ENCODE results near the gene EBI3. TPM values are rescaled to one million over a fixed set of nuclear protein-coding genes. Genes with fewer than 3 reads are reported as not detected.

The EBI3 gene
- total and polyA plus RNA-seq, 12 donors = 0.44 to 18.0 (median 6.2) TPM

DNA sequence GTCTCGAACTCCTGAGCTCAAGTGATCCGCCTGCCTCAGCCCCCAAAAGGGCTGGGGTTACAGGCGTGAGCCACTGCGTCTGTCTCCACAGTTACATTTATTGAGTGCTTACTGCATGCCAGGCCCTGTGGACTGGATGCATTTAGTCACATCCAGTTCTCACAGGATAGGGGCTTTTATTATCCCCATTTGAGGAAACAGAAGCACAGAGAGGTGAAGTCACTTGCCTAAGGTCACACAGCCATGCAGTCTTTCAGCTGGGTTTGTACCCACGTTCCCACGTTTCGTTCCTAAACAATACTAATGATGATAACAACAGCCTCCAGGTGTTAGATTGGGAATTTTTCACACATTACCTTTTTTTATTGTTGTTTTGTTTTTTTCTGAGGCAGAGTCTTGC is 9.1 kb upstream of the EBI3 start:
- Histone ChIP-seq H3K4me1 (replicated peaks in 1 of 2) (no peaks in the 10 kb centered on the region), H3K9me3 (replicated peaks in 1 of 3) (no peaks in the 10 kb centered on the region), H3K36me3 (replicated peaks in 1 of 2) (no peaks in the 10 kb centered on the region), H3K4me3 (no peak overlapping the region), H3K27me3 (no peaks in the 10 kb centered on the region), H3K27ac (no peak overlapping the region)
- intact Hi-C loops (cut with DNase I) = no loop called here
- WGBS, 4 donors = 86 to 97% (median 93%) methylated on average over 6 to 7 of the region's 7 CpGs
- TF ChIP-seq POLR2A (IDR thresholded peaks at IDR 0.05) (no peak), CTCF (IDR thresholded peaks at IDR 0.05) (no peak)
- no peak for DNase-seq

- peaks cover 5% of the 10 kb centered on the region for H3K27me3 ChIP-seq
- H3K27ac ChIP-seq = no peak overlapping the region
- no peaks in the 10 kb centered on the region for H3K36me3 ChIP-seq (replicated peaks in 1 of 2)
- H3K4me3 ChIP-seq = no peak overlapping the region
- no peak for DNase-seq
- no peaks in the 10 kb centered on the region for H3K4me1 ChIP-seq (replicated peaks in 1 of 2)
- intact Hi-C loops (cut with DNase I) = no loop called here
- WGBS, 4 donors = 64 to 77% (median 69%) methylated on average over 8 to 15 of the region's 15 CpGs
- TF ChIP-seq POLR2A (IDR thresholded peaks at IDR 0.05) (no peak), CTCF (IDR thresholded peaks at IDR 0.05) (no peak)
- H3K9me3 ChIP-seq (replicated peaks in 1 of 3) = no peaks in the 10 kb centered on the region
Measured at GRCh38 chr19:4224470-4224869, 4.9 kb upstream of the EBI3 start.

DNA sequence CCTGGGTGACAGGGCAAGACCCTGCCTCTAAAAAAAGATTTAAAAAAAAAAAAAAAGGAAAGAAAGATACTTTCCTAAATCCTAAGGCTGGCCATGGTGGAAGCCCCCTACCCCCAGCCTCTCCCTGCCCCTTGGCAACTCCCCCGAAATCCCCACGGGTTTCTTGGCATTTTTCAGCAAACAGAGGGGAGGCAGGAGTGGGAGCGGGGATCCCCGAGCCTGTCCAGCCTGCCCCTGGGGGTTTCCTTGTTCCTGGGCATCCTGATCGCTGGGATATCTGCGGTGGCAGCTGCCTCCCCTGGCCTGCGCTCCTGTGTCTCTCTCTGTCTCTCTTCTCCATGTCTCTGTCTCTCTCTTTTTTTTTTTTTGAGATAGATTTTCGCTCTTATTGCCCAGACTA is 3.4 kb upstream of the EBI3 start:
- Histone ChIP-seq H3K27me3 (peaks cover 5% of the 10 kb centered on the region), H3K4me3 (no peak overlapping the region), H3K27ac (no peak overlapping the region), H3K4me1 (replicated peaks in 1 of 2) (no peaks in the 10 kb centered on the region), H3K36me3 (replicated peaks in 1 of 2) (no peaks in the 10 kb centered on the region), H3K9me3 (replicated peaks in 1 of 3) (no peaks in the 10 kb centered on the region)
- no peak for TF ChIP-seq POLR2A (IDR thresholded peaks at IDR 0.05)
- no peak for TF ChIP-seq CTCF (IDR thresholded peaks at IDR 0.05)
- DNase-seq = no peak
- intact Hi-C loops (cut with DNase I) = no loop called here
- 68 to 76% (median 74%) methylated on average over 8 of the region's 8 CpGs for WGBS, 4 donors

GRCh38 chr19:4227771-4228170 is 1.6 kb upstream of the EBI3 start:
- no peak for TF ChIP-seq POLR2A (IDR thresholded peaks at IDR 0.05)
- TF ChIP-seq CTCF (IDR thresholded peaks at IDR 0.05) = no peak

More at GRCh38 chr19:4227771-4228170, 1.6 kb upstream of the EBI3 start:
- no peaks in the 10 kb centered on the region for H3K9me3 ChIP-seq (replicated peaks in 1 of 3)
- intact Hi-C loops (cut with DNase I) = no loop called here
- no peak overlapping the region for H3K4me3 ChIP-seq
- no peaks in the 10 kb centered on the region for H3K4me1 ChIP-seq (replicated peaks in 1 of 2)
- H3K27me3 ChIP-seq = peaks cover 8% of the 10 kb centered on the region
- no peaks in the 10 kb centered on the region for H3K36me3 ChIP-seq (replicated peaks in 1 of 2)
- no peak for DNase-seq
- no peak overlapping the region for H3K27ac ChIP-seq

Measured in adrenal gland (tissue), 12 donors.